ENCODE results near the gene KLF3. TPM values are rescaled to one million over a fixed set of nuclear protein-coding genes. Genes with fewer than 3 reads are reported as not detected.

Gene KLF3
- total and polyA plus RNA-seq, 2 of the 8 experiments (the other 6 are each of a cell fraction or from before 2014, with no cell fraction given): 8.0 to 14.9 TPM

- no peak for TF ChIP-seq RBBP5 (IDR thresholded peaks at IDR 0.05; ENCODE audit: borderline replicate concordance, low read depth, low read length)
These were observed 43.9 kb upstream of the KLF3 start (continued) for GRCh38 chr4:38620065-38620464.
